Adrenal gland (tissue), 12 donors: Measurements from ENCODE around the gene JSRP1. TPM values are rescaled to one million over a fixed set of nuclear protein-coding genes. Genes with fewer than 3 reads are reported as not detected.

ENCODE experiments used
- DNase-seq, 7 donors: peaks; one replicate each; pipeline ENCODE4 v3.0.0-alpha.2; 2019 to 2020
- H3K27ac ChIP-seq, 5 donors: fragments of 200-600 bp; sonication (generic) in 4 of 5; 1 replicate in 3 of 5; 2 replicates in 2 of 5; pipeline versions ENCODE4 v1.5.1 to v1.8.0; 2016 to 2020; ENCODE audit warnings: mild to moderate bottlenecking in 1 of 5
- H3K27me3 ChIP-seq: fragments of 200-600 bp; 2 replicates; pipeline ENCODE4 v1.8.0; 2021
- H3K36me3 ChIP-seq, 2 donors: fragments of 200-600 bp; replicated peaks in 1 of 2; 1 replicate in 1 of 2; 2 replicates in 1 of 2; pipeline versions ENCODE4 v1.5.1 to v1.8.0; 2018 to 2022
- H3K4me1 ChIP-seq, 2 donors: fragments of 200-600 bp; replicated peaks in 1 of 2; 1 replicate in 1 of 2; 2 replicates in 1 of 2; pipeline versions ENCODE4 v1.5.1 to v1.8.0; 2018 to 2021
- H3K4me3 ChIP-seq, 4 donors: fragments of 200-600 bp; sonication (generic) in 3 of 4; one replicate each; pipeline ENCODE4 v1.5.1; 2016 to 2018
- H3K9me3 ChIP-seq, 3 donors: fragments of 200-600 bp; sonication (generic) in 1 of 3; replicated peaks in 1 of 3; 1 replicate in 2 of 3; 2 replicates in 1 of 3; pipeline versions ENCODE4 v1.5.1 to v1.8.0; 2016 to 2021
- POLR2A ChIP-seq, 2 donors: fragments of 450-650 bp; IDR thresholded peaks; one replicate each; pipeline ENCODE4 v1.6.1; 2017; ENCODE audit warnings: antibody characterized with exemption in 2 of 2, mild to moderate bottlenecking in 2 of 2, moderate library complexity in 1 of 2
- WGBS, 4 donors: extraction: QIAGEN DNeasy Blood & Tissue Kit in 2 of 4; methylation state at CpG; one replicate each; pipeline versions ENCODE4 v1.1.5 to v1.1.7; 2013 to 2017; 5-methylcytosine and 5-hydroxymethylcytosine counted together
- intact Hi-C, 2 donors: fragments of 100-400 bp; cut with DNase I; formaldehyde crosslinking; loops; one replicate each; pipeline versions ENCODE4 v1.14.1 to v1.15.0; 2022 to 2023
- polyA plus RNA-seq, 3 donors: library from polyadenylated mRNA; stranded (reverse); fragments of 200-250 nt in 2 of 3; fragments of 350-450 nt in 1 of 3; fragmentation: Illumina TruSeq in 1 of 3; extraction: RNeasy Lipid Tissue Mini Kit (QIAGEN cat#74804) in 1 of 3; gene quantifications; one replicate each; pipeline ENCODE4 v1.2.3, GENCODE V29; 2013 to 2014
- total RNA-seq, 9 donors: library from RNA; depleted of rRNA in 4 of 9; stranded (reverse); fragments of >200 nt in 4 of 9; fragments of 120-200 nt in 1 of 9; fragmentation: NEBNext Ultra II Directional in 1 of 9; extraction: Animal tissue kit (Norgen Biotek cat#: 25700) in 1 of 9; gene quantifications; one replicate each; pipeline versions ENCODE4 v1.1.0 to v1.2.4, GENCODE V29; 2013 to 2023
- TF ChIP-seq, protein P1 (sequence below), 6 experiments: fragments of 450-650 bp in 4 of 6; fragments of 200-600 bp in 2 of 6; sonication (generic) in 1 of 6; IDR thresholded peaks; 1 replicate in 5 of 6; 2 replicates in 1 of 6; pipeline versions ENCODE4 v1.5.1 to v1.8.0; 2016 to 2021; ENCODE audit warnings: antibody characterized with exemption in 6 of 6, mild to moderate bottlenecking in 2 of 6, moderate library complexity in 1 of 6
- donor health status: healthy with polysubstance abuse.
- donor health status: Bipolar disorder and iron deficiency.
- donor health status: DM: yes; HTN: yes; CAD: no.
- donor health status: DM: no; HTN: no; CAD: no.
- donor health status: DM: no; HTN: no; CAD: no.
- donor health status: DM: yes; HTN: yes; CAD: no.

JSRP1 gene
- total and polyA plus RNA-seq, 12 donors, result 0.54 to 1.2 (median 0.83) TPM; not detected in 6

DNA sequence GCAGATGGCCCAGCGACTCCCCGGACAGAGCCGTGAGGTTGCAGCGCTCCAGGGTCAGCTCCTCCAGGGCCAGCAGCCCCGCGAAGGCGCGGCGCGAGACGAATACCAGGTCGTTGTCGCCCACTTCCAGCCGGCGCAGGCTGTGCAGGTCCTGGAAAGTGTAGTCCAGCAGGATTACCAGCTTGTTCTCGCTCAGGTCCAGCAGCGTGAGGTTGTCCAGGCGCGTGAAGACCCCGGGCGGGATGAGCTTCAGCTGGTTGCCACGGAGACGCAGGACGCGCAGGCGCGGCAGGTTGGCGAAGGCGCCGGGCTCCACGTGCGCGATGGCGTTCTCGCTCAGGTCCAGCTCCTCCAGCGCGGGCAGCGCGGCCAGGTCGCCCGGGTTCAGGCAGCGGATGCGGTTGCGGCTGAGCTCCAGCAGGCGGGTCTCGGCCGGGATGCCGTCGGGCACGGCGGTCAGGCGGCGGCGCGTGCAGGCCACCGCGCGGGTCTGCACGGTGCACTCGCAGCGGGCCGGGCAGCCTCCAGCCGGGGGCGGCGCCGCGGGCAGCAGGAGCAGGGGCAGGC lies 35.1 kb upstream of the JSRP1 start:
- intact Hi-C loops, result no loop called here
- Histone ChIP-seq H3K27me3 (peaks cover 42% of the 10 kb centered on the region), H3K4me1 (peaks cover 0 to 22% of the 10 kb centered on the region in 2 donors), H3K27ac (no peak overlapping the region), H3K4me3 (peak overlapping the region in 1 of 4 donors; percentile 47), H3K36me3 (no peaks in the 10 kb centered on the region), H3K9me3 (no peaks in the 10 kb centered on the region)
- DNase-seq, result no peak
- TF ChIP-seq, protein P1, sequence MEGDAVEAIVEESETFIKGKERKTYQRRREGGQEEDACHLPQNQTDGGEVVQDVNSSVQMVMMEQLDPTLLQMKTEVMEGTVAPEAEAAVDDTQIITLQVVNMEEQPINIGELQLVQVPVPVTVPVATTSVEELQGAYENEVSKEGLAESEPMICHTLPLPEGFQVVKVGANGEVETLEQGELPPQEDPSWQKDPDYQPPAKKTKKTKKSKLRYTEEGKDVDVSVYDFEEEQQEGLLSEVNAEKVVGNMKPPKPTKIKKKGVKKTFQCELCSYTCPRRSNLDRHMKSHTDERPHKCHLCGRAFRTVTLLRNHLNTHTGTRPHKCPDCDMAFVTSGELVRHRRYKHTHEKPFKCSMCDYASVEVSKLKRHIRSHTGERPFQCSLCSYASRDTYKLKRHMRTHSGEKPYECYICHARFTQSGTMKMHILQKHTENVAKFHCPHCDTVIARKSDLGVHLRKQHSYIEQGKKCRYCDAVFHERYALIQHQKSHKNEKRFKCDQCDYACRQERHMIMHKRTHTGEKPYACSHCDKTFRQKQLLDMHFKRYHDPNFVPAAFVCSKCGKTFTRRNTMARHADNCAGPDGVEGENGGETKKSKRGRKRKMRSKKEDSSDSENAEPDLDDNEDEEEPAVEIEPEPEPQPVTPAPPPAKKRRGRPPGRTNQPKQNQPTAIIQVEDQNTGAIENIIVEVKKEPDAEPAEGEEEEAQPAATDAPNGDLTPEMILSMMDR (IDR thresholded peaks at IDR 0.05), result no peak
- TF ChIP-seq POLR2A (IDR thresholded peaks at IDR 0.05), result no peak
- WGBS, 4 donors, result 0 to 17% (median 5%) methylated on average over 3 to 67 of the region's 67 CpGs

DNA sequence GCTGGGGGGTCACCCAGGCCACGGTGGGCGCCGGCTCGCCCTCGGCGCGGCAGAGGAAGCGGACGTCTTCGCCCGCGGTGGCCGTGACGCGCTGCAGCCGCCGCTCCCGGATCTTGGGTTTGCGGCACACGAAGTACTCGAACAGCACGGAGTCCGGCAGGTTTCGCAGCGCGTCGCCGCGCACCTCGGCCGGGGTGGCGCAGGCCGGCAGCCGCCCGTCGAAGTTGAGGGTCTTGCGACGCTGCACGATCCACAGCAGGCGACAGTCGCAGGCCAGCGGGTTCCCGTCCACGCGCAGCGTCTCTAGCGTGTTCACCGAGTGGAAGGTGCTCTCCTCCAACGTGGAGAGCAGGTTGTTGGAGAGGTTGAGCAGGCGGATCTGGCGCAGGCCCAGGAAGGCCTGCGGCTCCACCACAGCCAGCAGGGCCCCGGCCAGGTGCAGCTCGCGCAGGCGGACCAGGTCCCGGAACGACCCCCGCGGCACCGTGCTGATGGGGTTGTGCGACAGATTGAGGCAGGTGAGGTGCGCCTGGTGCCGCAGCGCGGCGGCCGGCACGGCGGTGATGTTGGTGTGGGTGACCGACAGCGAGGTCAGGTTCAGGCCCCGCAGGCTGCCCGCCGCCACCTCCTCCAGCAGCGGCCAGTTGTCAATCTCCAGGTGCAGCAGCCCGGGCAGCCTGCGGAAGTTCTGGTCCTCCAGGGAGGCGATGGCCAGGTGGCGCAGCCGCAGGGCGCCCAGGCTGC lies 34.4 kb upstream of the JSRP1 start:
- H3K4me3 ChIP-seq, result peak overlapping the region in 1 of 4 donors; percentile 47

DNA sequence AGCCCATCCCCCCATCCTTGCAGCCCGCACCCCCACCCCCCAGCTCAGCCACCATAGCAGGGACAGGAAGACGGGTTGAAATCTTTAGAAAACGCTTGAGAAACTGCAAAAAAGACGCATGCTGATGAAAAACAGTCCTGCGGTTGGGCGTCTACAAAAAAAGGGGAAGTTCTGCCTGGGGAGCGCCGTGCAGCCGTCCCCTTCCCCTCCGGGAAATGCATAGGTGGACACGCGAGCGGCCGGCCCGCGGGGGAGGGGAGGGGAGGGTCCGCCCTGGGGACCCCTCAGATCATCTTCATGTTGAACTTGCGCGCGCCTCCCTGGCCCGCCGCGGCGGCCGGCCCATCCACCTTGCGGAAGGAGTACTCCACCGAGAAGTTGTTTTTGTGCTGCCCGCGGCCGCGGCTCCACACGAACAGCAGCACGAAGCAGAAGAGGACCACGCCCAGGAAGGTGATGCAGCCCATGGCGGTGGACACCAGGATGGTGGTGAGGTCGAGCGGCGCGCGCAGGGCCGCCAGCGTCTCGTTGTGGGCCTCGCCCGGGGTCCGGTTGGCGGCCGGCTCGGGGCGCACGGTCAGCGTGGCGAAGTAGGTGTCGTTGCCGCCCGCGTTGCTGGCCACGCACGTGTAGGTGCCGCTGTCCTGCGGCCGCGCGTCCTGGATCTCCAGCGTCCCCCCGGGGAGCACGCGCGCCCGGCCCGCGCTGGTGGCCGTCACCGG lies 33.7 kb upstream of the JSRP1 start:
- 1 to 4% (median 2%) methylated on average over 16 to 69 of the region's 74 CpGs for WGBS, 4 donors
- peaks cover 0 to 18% of the 10 kb centered on the region in 2 donors for H3K4me1 ChIP-seq
- no peaks in the 10 kb centered on the region for H3K36me3 ChIP-seq
- peaks cover 40% of the 10 kb centered on the region for H3K27me3 ChIP-seq
- no peak for TF ChIP-seq POLR2A (IDR thresholded peaks at IDR 0.05)
- TF ChIP-seq, protein P1 (IDR thresholded peaks at IDR 0.05), result no peak
- DNase-seq, result no peak
- H3K9me3 ChIP-seq, result no peaks in the 10 kb centered on the region
- H3K27ac ChIP-seq, result peak overlapping the region in 1 of 5 donors; percentile 80
- intact Hi-C loops, result loop anchor here in 1 of 2 donors (10.0 kb wide), 1 partner anchor 95 kb away; no protein-coding TSS in a partner anchor
- H3K4me3 ChIP-seq, result peak overlapping the region in 1 of 4 donors; percentile 47

More for the DNA sequence above, 34.4 kb upstream of the JSRP1 start:
- TF ChIP-seq POLR2A (IDR thresholded peaks at IDR 0.05), result no peak
- TF ChIP-seq, protein P1 (IDR thresholded peaks at IDR 0.05), result no peak
- Histone ChIP-seq H3K36me3 (no peaks in the 10 kb centered on the region), H3K27me3 (peaks cover 38% of the 10 kb centered on the region), H3K4me1 (peaks cover 0 to 22% of the 10 kb centered on the region in 2 donors), H3K27ac (peak overlapping the region in 1 of 5 donors; percentile 80), H3K9me3 (no peaks in the 10 kb centered on the region)
- 0 to 20% (median 4%) methylated on average over 1 to 82 of the region's 82 CpGs for WGBS, 4 donors
- no peak for DNase-seq
- intact Hi-C loops, result no loop called here
